GM12872 (cell line): ENCODE data around the gene RDX.

Source experiments
- TF ChIP-seq, protein P1 (sequence below): IDR thresholded peaks from 3 replicates; pipeline ENCODE4 v1.5.1; 2011; ENCODE audit warnings: low read depth, mild to moderate bottlenecking, low read length, moderate library complexity; ENCODE audit not compliant: insufficient read depth

The RDX gene

DNA sequence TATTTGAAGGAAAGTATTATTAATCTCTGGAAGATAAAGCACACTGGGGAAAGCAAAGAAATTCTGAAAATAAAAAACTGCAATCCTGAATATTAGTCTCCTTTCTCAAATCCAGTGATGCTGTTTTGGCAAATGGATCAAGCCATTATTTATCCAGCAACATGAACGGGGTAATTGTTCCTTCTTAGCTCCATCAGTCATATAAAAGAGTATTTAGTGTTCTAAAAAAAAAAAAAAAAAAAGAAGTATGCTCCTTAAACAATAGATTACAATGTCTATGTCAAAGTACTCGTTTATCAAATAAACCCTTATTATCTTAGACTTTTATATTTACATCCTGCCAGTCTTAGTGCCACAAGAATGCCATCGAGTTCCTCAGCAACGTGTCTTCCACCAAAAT is 1.3 kb downstream of the RDX start:
- TF ChIP-seq, protein P1, sequence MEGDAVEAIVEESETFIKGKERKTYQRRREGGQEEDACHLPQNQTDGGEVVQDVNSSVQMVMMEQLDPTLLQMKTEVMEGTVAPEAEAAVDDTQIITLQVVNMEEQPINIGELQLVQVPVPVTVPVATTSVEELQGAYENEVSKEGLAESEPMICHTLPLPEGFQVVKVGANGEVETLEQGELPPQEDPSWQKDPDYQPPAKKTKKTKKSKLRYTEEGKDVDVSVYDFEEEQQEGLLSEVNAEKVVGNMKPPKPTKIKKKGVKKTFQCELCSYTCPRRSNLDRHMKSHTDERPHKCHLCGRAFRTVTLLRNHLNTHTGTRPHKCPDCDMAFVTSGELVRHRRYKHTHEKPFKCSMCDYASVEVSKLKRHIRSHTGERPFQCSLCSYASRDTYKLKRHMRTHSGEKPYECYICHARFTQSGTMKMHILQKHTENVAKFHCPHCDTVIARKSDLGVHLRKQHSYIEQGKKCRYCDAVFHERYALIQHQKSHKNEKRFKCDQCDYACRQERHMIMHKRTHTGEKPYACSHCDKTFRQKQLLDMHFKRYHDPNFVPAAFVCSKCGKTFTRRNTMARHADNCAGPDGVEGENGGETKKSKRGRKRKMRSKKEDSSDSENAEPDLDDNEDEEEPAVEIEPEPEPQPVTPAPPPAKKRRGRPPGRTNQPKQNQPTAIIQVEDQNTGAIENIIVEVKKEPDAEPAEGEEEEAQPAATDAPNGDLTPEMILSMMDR, result no peak

DNA sequence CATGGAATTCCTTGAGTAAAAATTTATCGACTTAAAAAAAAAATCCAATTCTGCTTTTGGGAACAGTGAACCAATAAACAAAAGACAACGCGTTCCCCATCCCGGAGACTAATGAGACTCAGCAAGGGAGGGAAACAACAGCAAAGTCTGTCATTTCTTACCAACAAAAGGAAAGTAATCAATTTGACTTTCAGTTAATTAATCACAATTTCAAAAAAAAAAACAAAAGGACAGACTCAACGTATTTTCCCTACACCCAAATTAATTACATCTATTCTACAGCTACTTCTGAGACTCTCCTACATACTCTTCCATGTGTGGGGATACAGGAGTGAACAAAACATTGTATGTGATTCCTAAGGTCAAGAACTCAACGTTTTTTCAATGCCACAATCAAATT is 1.9 kb downstream of the RDX start:
- TF ChIP-seq, protein P1, result no peak

DNA sequence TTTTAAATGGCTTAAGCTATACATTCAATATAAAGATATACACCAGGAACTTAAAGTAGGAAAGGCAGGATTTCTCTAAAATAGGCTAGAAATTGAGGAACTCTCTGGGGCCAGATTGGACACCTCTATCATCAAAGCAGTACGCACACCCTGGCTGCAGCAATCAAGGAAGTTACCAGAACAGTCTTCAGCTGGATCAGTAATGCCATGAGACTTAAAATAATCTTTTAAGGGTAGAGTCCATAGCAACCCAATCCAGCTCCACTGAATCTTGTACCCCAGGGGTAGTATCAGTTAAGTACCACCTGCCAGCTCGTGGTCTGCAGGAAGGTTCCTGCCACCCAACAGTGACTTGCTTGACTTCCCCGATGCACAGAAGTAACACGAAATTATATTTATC is 3.0 kb downstream of the RDX start:
- TF ChIP-seq, protein P1, result no peak

DNA sequence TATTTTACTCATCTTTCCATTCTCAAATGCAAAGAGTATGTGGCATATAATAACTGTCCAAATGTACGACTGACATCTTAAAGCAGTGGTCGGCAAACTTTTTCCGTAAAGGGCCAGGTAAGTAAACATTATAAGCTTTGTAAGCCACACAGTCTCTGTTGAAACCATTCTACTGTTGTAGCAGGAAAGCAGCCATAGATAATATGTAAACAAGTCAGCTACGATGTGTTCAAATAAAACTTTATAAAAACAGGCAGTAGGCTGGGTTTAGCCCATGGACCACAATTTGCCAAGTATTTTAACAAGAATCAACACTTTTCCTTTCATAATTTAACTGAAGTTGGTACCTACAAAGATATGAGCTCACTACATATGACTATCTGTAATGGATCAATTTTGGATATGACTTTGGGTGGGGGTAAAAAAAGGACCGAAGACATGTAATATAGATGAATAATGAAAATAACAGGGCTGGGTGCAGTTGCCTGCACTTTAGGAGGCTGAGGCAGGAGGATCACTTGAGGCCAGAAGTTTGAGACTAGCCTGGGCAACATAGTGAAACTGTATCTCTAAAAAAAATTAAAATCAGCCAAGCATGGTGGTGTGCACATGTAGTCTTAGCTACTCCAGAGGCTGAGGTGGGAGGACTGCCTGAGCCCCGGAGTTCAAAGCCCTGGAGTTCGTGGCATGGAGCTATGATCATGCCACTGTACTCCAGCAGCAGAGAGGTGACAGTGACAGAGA is 5.7 kb downstream of the RDX start:
- TF ChIP-seq, protein P1, result no peak

DNA sequence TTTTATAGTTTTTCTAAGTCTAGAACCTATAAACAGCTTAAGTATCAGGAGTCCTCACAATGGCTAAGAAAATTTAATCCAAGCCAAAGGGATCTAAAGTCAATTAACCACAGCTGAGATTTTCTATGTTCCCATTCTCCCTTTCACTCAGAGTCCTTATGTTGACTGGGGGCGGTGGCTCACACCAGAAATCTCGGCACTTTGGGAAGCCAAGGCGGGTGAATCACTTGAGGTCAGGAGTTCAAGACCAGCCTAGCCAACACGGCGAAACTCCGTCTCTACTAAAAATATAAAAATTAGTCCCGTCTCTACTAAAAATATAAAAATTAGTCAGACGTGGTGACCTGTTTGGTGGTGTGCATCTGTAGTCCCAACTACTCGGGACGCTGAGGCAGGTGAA is 6.9 kb downstream of the RDX start:
- TF ChIP-seq, protein P1, result no peak

DNA sequence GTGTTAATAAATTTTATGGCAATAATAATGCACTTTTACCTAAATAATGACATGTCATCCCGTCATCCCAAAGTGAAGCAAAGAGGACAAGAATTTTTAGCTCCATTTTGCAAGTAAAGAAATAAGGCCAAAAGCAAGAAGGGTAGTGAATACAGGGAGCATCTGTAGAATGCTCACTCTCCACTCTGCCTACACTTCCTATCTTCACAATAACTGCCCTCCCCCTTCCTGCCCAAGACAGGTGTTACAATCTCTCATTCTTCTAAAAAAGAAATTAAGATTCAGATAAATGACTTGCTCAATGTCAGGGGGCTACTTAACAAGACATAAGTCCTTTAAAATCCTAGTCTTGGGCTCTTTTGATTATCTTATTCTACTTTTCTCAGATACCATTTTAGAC is 8.9 kb downstream of the RDX start:
- TF ChIP-seq, protein P1, result no peak

DNA sequence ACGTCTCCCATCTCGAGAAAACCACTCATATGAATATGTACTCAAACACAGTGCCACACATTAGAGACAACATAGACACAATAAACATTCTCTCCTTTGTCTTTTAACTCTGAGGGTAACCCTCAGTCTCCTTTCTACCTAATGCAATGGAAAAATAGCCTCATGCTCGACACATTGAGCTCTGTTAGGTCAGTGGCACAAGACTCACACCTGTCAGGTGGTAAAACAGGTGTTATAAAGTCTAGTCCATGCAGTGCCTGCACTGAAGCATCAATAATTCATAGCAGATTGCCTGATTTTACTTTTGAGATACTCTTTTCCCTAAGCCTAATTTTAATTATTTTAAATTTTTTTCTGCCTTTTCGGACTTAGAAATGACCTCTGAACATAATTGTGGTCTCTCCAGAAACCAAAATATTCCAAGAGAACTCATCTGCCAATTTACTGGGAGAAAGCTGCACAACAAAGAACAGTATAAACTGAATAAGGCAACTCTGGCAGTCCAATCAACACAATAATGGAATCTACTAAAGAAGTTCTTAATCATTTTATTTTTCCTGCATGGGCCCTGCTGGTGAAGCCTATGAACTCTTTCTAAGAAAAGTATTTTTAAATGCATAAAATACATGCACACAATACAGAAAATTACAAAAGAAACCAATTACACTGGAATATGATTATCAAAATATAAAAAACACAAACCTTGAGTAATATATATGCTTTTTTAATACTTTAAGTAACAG is 9.9 kb downstream of the RDX start:
- TF ChIP-seq, protein P1, result no peak
